ENCODE data around the gene CXCL3. TPM values are rescaled to one million over a fixed set of nuclear protein-coding genes. Genes with fewer than 3 reads are reported as not detected.

Gene CXCL3
- total and polyA plus RNA-seq, 9 of the 15 experiments (the other 6 are each of a cell fraction or from before 2014, with no cell fraction given), result 2.3 to 8.9 (median 6.1) TPM

DNA sequence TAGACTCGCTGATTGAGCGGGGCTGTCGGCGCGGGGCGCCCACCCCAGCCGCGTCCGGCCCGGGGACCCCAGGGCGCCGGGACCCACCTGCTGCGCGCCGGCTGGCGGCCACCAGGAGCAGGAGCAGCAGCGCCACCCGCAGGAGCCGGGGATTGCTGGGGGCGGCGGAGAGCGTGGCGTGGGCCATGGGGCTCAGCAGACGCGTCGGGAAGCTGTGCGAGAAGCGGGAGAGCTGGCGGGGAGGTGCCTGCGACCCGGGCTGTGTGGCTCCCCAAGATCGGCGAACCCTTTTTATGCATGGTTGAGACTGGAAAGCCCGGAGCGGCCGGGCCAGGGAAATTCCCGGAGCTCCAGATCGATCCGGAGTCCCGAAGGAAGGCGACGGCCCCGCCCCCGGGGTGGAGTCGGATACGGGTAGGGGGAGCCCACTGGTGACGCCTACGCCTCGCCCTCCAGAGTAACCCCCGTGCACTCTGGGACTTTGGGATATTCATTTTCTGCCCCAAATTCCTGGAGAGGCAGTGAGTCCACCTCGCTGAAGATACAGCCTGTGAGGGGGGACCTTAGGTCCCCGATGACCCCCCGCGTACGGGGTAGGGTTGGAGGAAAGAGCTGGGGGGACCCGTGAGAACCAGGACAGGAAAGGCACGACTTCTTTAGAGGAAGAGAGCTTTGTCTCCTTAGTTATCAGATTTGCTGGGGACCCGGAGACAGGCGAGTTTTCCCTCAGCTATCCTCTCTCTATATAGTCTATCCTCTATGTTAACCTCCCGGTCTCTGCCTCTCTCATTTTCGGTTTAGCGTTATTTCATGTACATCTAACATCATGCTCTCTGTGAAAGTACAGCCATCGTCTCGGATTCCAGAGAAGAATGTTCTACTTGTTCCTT lies at the start of gene CXCL3 (continued):
- TF ChIP-seq MEF2A (IDR thresholded peaks at IDR 0.05; ENCODE audit: control insufficient read depth, low read depth, low read length), result no peak
- no peak for TF ChIP-seq ZNF316 (IDR thresholded peaks at IDR 0.05)
- peak; percentile 43 for TF ChIP-seq TBP (optimal IDR thresholded peaks at IDR 0.05; ENCODE audit: low read depth, low read length)
- TF ChIP-seq TAF9B (IDR thresholded peaks at IDR 0.05; ENCODE audit: partially characterized antibody), result peak; percentile 59
- TF ChIP-seq PURB (CRISPR knock-in tag; IDR thresholded peaks at IDR 0.05; ENCODE audit: low read depth), result no peak
- TF ChIP-seq, protein P1, sequence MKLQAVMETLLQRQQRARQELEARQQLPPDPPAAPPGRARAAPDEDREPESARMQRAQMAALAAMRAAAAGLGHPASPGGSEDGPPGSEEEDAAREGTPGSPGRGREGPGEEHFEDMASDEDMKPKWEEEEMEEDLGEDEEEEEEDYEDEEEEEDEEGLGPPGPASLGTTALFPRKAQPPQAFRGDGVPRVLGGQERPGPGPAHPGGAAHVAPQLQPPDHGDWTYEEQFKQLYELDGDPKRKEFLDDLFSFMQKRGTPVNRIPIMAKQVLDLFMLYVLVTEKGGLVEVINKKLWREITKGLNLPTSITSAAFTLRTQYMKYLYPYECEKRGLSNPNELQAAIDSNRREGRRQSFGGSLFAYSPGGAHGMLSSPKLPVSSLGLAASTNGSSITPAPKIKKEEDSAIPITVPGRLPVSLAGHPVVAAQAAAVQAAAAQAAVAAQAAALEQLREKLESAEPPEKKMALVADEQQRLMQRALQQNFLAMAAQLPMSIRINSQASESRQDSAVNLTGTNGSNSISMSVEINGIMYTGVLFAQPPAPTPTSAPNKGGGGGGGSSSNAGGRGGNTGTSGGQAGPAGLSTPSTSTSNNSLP (IDR thresholded peaks at IDR 0.05; ENCODE audit: borderline replicate concordance, low read depth, low read length), result no peak
- TF ChIP-seq HSF4 (CRISPR knock-in tag; IDR thresholded peaks at IDR 0.05; ENCODE audit: borderline replicate concordance), result no peak
- TF ChIP-seq HDAC2 (IDR thresholded peaks at IDR 0.05), result peak; percentile 36; the same call in 1 of the 2 replicates
- TF ChIP-seq ZNF197 (CRISPR knock-in tag; IDR thresholded peaks at IDR 0.05; ENCODE audit: low read depth), result no peak
- TF ChIP-seq ZNF347 (CRISPR knock-in tag; IDR thresholded peaks at IDR 0.05; ENCODE audit: low read depth), result no peak
- TF ChIP-seq IRF9 (tag; IDR thresholded peaks at IDR 0.05), result no peak
- TF ChIP-seq GTF2F1 (IDR thresholded peaks at IDR 0.05; ENCODE audit: low read depth, low read length), result no peak
- no peak for TF ChIP-seq HNRNPH1 (optimal IDR thresholded peaks at IDR 0.05; ENCODE audit: low read depth, low read length)
- no peak for TF ChIP-seq WHSC1 (IDR thresholded peaks at IDR 0.05; ENCODE audit: low read length)
- TF ChIP-seq HMG20B (CRISPR knock-in tag; IDR thresholded peaks at IDR 0.05), result no peak
- no peak for TF ChIP-seq GTF2A2 (tag; IDR thresholded peaks at IDR 0.05)
- TF ChIP-seq U2AF1 (optimal IDR thresholded peaks at IDR 0.05; ENCODE audit: low read depth, low read length), result no peak
- TF ChIP-seq ELF1 (tag; IDR thresholded peaks at IDR 0.05), result no peak; the same call in 1 of the 2 replicates
- no peak for TF ChIP-seq ZFP1 (CRISPR knock-in tag; IDR thresholded peaks at IDR 0.05)
- TF ChIP-seq, protein P2, sequence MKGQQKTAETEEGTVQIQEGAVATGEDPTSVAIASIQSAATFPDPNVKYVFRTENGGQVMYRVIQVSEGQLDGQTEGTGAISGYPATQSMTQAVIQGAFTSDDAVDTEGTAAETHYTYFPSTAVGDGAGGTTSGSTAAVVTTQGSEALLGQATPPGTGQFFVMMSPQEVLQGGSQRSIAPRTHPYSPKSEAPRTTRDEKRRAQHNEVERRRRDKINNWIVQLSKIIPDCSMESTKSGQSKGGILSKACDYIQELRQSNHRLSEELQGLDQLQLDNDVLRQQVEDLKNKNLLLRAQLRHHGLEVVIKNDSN (CRISPR knock-in tag; IDR thresholded peaks at IDR 0.05), result no peak

All from K562 (cell line).